Liver (tissue), 9 donors: Measurements from ENCODE around the gene EIF4E2. TPM values are rescaled to one million over a fixed set of nuclear protein-coding genes. Genes with fewer than 3 reads are reported as not detected.

Source experiments
- DNase-seq: peaks from one replicate; pipeline ENCODE4 v3.0.0-alpha.2; 2017; ENCODE audit warnings: low spot score
- H3K27ac ChIP-seq, 2 donors: one replicate each; pipeline ENCODE4 v1.7.0; 2013; ENCODE audit warnings: inconsistent platforms in 2 of 2, low read length in 2 of 2, control low read depth in 1 of 2, low read depth in 1 of 2, mild to moderate bottlenecking in 1 of 2
- H3K27me3 ChIP-seq, 4 donors: one replicate each; pipeline versions ENCODE4 v1.6.1 to v1.7.0; 2013; ENCODE audit warnings: low read length in 3 of 4, inconsistent platforms in 1 of 4, mild to moderate bottlenecking in 1 of 4, moderate library complexity in 1 of 4; ENCODE audit not compliant: control insufficient read depth in 4 of 4, insufficient read depth in 4 of 4
- H3K36me3 ChIP-seq, 4 donors: one replicate each; pipeline versions ENCODE4 v1.6.1 to v1.7.0; 2013; ENCODE audit warnings: low read length in 3 of 4, mild to moderate bottlenecking in 3 of 4, low read depth in 1 of 4, moderate library complexity in 1 of 4; ENCODE audit not compliant: control insufficient read depth in 4 of 4, insufficient read depth in 3 of 4
- H3K4me1 ChIP-seq, 4 donors: one replicate each; pipeline versions ENCODE4 v1.6.1 to v1.7.0; 2013; ENCODE audit warnings: low read length in 3 of 4, mild to moderate bottlenecking in 3 of 4, moderate library complexity in 1 of 4; ENCODE audit not compliant: control insufficient read depth in 4 of 4, insufficient read depth in 4 of 4
- H3K4me3 ChIP-seq, 3 donors: one replicate each; pipeline versions ENCODE4 v1.6.1 to v1.7.0; 2013; ENCODE audit warnings: low read length in 3 of 3, control low read depth in 1 of 3, low read depth in 1 of 3, mild to moderate bottlenecking in 1 of 3
- H3K9ac ChIP-seq, 2 donors: one replicate each; pipeline ENCODE4 v1.7.0; 2013; ENCODE audit warnings: low read length in 2 of 2, mild to moderate bottlenecking in 2 of 2, moderate library complexity in 2 of 2, control low read depth in 1 of 2, low read depth in 1 of 2
- H3K9me3 ChIP-seq, 4 donors: one replicate each; pipeline versions ENCODE4 v1.6.1 to v1.7.0; 2013; ENCODE audit warnings: low read length in 3 of 4; ENCODE audit not compliant: control insufficient read depth in 4 of 4
- EGR1 ChIP-seq, 2 donors: IDR thresholded peaks; 2 replicates each; pipeline ENCODE4 v1.6.1; 2016 to 2018; ENCODE audit warnings: antibody characterized with exemption in 2 of 2, low read depth in 2 of 2
- FOXA1 ChIP-seq: IDR thresholded peaks from 2 replicates; pipeline ENCODE4 v1.6.1; 2016; ENCODE audit warnings: antibody characterized with exemption
- FOXA2 ChIP-seq: IDR thresholded peaks from 2 replicates; pipeline ENCODE4 v1.6.1; 2016; ENCODE audit warnings: antibody characterized with exemption
- GABPA ChIP-seq, 2 donors: IDR thresholded peaks in 1 of 2; conservative IDR thresholded peaks in 1 of 2; 2 replicates each; pipeline ENCODE4 v1.6.1; 2016; ENCODE audit warnings: antibody characterized with exemption in 2 of 2, mild to moderate bottlenecking in 1 of 2, moderate library complexity in 1 of 2
- HNF4A ChIP-seq, 2 donors: conservative IDR thresholded peaks; 2 replicates each; pipeline ENCODE4 v1.6.1; 2016; ENCODE audit warnings: antibody characterized with exemption in 2 of 2, mild to moderate bottlenecking in 2 of 2
- HNF4G ChIP-seq: IDR thresholded peaks from 2 replicates; pipeline ENCODE4 v1.6.1; 2016; ENCODE audit warnings: antibody characterized with exemption
- JUND ChIP-seq, 2 donors: IDR thresholded peaks; 2 replicates each; pipeline ENCODE4 v1.6.1; 2016; ENCODE audit warnings: antibody characterized with exemption in 2 of 2
- NR2F2 ChIP-seq: IDR thresholded peaks from 2 replicates; pipeline ENCODE4 v1.6.1; 2016; ENCODE audit warnings: antibody characterized with exemption
- RAD21 ChIP-seq, 2 donors: IDR thresholded peaks; 2 replicates each; pipeline ENCODE4 v1.6.1; 2016; ENCODE audit warnings: antibody characterized with exemption in 2 of 2, mild to moderate bottlenecking in 2 of 2
- RXRA ChIP-seq, 2 donors: IDR thresholded peaks; 2 replicates each; pipeline ENCODE4 v1.6.1; 2017 to 2018; ENCODE audit warnings: antibody characterized with exemption in 2 of 2, mild to moderate bottlenecking in 1 of 2
- SP1 ChIP-seq: IDR thresholded peaks from 2 replicates; pipeline ENCODE4 v1.6.1; 2018; ENCODE audit warnings: antibody characterized with exemption, mild to moderate bottlenecking
- TAF1 ChIP-seq: conservative IDR thresholded peaks from 2 replicates; pipeline ENCODE4 v1.6.1; 2016; ENCODE audit warnings: antibody characterized with exemption, mild to moderate bottlenecking
- YY1 ChIP-seq: IDR thresholded peaks from 2 replicates; pipeline ENCODE4 v1.6.1; 2016; ENCODE audit warnings: antibody characterized with exemption, mild to moderate bottlenecking
- WGBS: extraction: QIAGEN DNeasy Blood & Tissue Kit; methylation state at CpG from one replicate; pipeline ENCODE4 v1.1.7; 2013; 5-methylcytosine and 5-hydroxymethylcytosine counted together
- polyA plus RNA-seq, 2 donors: library from polyadenylated mRNA; stranded (reverse) in 1 of 2; unstranded in 1 of 2; fragments of 200-250 nt in 1 of 2; fragments of >200 nt in 1 of 2; fragmentation: Nextera tagmentation in 1 of 2; extraction: Ambion mirVana in 1 of 2; gene quantifications; one replicate each; pipeline versions ENCODE4 v1.2.1 to v1.2.3, GENCODE V29; 2013 to 2015
- total RNA-seq, 2 donors: library from RNA; depleted of rRNA; stranded (reverse); fragments of >200 nt; gene quantifications; one replicate each; pipeline ENCODE4 v1.2.3, GENCODE V29; 2014
- TF ChIP-seq, protein P1 (sequence below): IDR thresholded peaks from 2 replicates; pipeline ENCODE4 v1.6.1; 2016; ENCODE audit warnings: antibody characterized with exemption, mild to moderate bottlenecking
- TF ChIP-seq, protein P2 (sequence below): IDR thresholded peaks from 2 replicates; pipeline ENCODE4 v1.6.1; 2016; ENCODE audit warnings: antibody characterized with exemption
- TF ChIP-seq, protein P3 (sequence below): fragments of 150-350 bp; IDR thresholded peaks from 2 replicates; pipeline ENCODE4 v1.5.1; 2017; ENCODE audit warnings: improper control_type of control experiment, low read depth, low read length; ENCODE audit not compliant: missing input control
- TF ChIP-seq, protein P4 (sequence below): IDR thresholded peaks from 2 replicates; pipeline ENCODE4 v1.6.1; 2016; ENCODE audit warnings: antibody characterized with exemption
- TF ChIP-seq, protein P5 (sequence below): IDR thresholded peaks from 2 replicates; pipeline ENCODE4 v1.6.1; 2016; ENCODE audit warnings: antibody characterized with exemption
- donor health status: healthy.
- donor health status: healthy.
- donor health status: healthy.
- donor health status: healthy.
- donor health status: healthy.

EIF4E2 gene, protein sequence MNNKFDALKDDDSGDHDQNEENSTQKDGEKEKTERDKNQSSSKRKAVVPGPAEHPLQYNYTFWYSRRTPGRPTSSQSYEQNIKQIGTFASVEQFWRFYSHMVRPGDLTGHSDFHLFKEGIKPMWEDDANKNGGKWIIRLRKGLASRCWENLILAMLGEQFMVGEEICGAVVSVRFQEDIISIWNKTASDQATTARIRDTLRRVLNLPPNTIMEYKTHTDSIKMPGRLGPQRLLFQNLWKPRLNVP
- 10 to 100 TPM; 30.0 to 46.9 TPM for total RNA-seq
- 10 to 100 TPM; 44.6 to 46.3 TPM for polyA plus RNA-seq

DNA sequence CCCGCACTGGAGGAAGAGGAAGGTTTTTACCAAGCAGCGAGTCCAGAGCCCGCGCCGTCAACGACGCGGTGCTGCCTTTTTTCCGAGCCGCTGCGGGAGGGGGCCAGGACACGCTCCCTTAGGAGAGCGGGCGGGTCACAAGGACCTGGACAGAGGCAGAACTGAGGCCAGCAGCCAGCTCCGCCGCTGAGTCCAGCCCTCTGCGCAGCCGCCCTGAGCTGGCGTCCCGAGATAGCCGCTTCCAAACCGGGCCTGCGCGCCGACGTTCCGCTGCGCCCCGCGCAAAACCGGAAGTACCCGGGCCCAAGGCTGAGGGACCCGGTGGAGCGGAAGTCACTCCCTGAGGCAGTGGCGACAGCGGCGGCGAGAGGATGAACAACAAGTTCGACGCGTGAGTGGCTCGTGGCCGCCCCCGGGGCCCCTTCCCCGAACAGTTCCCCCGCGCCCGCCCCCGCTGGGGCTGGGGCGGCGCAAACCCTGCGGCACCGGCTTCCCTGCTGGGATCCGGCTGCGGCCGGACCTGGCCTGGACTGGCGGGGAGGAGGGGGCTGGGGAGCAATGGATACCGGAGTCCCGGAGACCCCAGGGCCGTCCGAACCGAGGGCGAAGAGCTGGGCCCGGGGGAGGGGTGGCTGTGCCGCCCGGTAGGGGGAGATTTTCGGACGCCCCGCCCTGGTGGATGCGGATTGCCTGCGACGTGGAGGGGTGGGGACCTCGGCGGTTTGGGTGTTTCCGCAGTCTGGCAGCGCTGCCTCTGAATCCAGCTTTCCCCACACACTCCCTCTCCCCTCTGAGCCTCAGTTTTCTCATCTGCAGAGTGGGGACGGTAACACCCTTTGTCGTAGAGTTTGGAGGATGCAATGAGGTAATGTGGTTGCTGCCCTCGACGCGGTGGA lies at the start of gene EIF4E2, which contains the start of gene TIGD1:
Gene EIF4E2 (plus strand): TSS at position 336 of the 896 bp plus-strand sequence. CDS start 36 bp downstream, at position 372.
Gene TIGD1 (minus strand): TSS at position 204 of the 896 bp plus-strand sequence. CDS start 675 bp downstream, outside the sequence.
- H3K9ac ChIP-seq, result peak within 1 kb of the TSS; percentile 92 to 94
- H3K27me3 ChIP-seq, result no peaks in the 10 kb centered on the region
- peaks cover 2 to 26% (median 14%) of the 10 kb centered on the region in 4 donors for H3K4me1 ChIP-seq
- H3K4me3 ChIP-seq, result peak within 1 kb of the TSS; percentile 83 to 94 (median 87)
- peak within 1 kb of the TSS; percentile 95 to 99 for H3K27ac ChIP-seq
- peak; percentile 96 to 98 for TF ChIP-seq GABPA (IDR thresholded peaks at IDR 0.05 in 1 of 2, conservative IDR thresholded peaks at IDR 0.05 in 1 of 2)
- TF ChIP-seq NR2F2, result peak; percentile 14
- TF ChIP-seq, protein P1, sequence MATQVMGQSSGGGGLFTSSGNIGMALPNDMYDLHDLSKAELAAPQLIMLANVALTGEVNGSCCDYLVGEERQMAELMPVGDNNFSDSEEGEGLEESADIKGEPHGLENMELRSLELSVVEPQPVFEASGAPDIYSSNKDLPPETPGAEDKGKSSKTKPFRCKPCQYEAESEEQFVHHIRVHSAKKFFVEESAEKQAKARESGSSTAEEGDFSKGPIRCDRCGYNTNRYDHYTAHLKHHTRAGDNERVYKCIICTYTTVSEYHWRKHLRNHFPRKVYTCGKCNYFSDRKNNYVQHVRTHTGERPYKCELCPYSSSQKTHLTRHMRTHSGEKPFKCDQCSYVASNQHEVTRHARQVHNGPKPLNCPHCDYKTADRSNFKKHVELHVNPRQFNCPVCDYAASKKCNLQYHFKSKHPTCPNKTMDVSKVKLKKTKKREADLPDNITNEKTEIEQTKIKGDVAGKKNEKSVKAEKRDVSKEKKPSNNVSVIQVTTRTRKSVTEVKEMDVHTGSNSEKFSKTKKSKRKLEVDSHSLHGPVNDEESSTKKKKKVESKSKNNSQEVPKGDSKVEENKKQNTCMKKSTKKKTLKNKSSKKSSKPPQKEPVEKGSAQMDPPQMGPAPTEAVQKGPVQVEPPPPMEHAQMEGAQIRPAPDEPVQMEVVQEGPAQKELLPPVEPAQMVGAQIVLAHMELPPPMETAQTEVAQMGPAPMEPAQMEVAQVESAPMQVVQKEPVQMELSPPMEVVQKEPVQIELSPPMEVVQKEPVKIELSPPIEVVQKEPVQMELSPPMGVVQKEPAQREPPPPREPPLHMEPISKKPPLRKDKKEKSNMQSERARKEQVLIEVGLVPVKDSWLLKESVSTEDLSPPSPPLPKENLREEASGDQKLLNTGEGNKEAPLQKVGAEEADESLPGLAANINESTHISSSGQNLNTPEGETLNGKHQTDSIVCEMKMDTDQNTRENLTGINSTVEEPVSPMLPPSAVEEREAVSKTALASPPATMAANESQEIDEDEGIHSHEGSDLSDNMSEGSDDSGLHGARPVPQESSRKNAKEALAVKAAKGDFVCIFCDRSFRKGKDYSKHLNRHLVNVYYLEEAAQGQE, result peak; percentile 94
- TF ChIP-seq JUND (IDR thresholded peaks at IDR 0.05), result no peak
- peak; percentile 24 to 37 for TF ChIP-seq EGR1 (IDR thresholded peaks at IDR 0.05; ENCODE audit: low read depth in 2 of 2)
- TF ChIP-seq, protein P2, sequence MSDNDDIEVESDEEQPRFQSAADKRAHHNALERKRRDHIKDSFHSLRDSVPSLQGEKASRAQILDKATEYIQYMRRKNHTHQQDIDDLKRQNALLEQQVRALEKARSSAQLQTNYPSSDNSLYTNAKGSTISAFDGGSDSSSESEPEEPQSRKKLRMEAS, result peak; percentile 80
- TF ChIP-seq TAF1, result peak; percentile 82
- TF ChIP-seq, protein P3, sequence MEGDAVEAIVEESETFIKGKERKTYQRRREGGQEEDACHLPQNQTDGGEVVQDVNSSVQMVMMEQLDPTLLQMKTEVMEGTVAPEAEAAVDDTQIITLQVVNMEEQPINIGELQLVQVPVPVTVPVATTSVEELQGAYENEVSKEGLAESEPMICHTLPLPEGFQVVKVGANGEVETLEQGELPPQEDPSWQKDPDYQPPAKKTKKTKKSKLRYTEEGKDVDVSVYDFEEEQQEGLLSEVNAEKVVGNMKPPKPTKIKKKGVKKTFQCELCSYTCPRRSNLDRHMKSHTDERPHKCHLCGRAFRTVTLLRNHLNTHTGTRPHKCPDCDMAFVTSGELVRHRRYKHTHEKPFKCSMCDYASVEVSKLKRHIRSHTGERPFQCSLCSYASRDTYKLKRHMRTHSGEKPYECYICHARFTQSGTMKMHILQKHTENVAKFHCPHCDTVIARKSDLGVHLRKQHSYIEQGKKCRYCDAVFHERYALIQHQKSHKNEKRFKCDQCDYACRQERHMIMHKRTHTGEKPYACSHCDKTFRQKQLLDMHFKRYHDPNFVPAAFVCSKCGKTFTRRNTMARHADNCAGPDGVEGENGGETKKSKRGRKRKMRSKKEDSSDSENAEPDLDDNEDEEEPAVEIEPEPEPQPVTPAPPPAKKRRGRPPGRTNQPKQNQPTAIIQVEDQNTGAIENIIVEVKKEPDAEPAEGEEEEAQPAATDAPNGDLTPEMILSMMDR, result no peak
- no peak for TF ChIP-seq FOXA1
- peak; percentile 30 to 36 for TF ChIP-seq RXRA (IDR thresholded peaks at IDR 0.05)
- TF ChIP-seq YY1, result peak; percentile 94
- TF ChIP-seq, protein P4, sequence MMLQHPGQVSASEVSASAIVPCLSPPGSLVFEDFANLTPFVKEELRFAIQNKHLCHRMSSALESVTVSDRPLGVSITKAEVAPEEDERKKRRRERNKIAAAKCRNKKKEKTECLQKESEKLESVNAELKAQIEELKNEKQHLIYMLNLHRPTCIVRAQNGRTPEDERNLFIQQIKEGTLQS, result no peak
- peak in 1 of 2 donors; percentile 34 for TF ChIP-seq HNF4A (conservative IDR thresholded peaks at IDR 0.05)
- TF ChIP-seq RAD21 (IDR thresholded peaks at IDR 0.05), result peak in 1 of 2 donors; percentile 2
- TF ChIP-seq, protein P5, sequence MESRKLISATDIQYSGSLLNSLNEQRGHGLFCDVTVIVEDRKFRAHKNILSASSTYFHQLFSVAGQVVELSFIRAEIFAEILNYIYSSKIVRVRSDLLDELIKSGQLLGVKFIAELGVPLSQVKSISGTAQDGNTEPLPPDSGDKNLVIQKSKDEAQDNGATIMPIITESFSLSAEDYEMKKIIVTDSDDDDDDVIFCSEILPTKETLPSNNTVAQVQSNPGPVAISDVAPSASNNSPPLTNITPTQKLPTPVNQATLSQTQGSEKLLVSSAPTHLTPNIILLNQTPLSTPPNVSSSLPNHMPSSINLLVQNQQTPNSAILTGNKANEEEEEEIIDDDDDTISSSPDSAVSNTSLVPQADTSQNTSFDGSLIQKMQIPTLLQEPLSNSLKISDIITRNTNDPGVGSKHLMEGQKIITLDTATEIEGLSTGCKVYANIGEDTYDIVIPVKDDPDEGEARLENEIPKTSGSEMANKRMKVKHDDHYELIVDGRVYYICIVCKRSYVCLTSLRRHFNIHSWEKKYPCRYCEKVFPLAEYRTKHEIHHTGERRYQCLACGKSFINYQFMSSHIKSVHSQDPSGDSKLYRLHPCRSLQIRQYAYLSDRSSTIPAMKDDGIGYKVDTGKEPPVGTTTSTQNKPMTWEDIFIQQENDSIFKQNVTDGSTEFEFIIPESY, result peak; percentile 39
- no peak for TF ChIP-seq HNF4G
- TF ChIP-seq FOXA2, result no peak
- peak; percentile 50 for TF ChIP-seq SP1
- H3K9me3 ChIP-seq, result no peaks in the 10 kb centered on the region
- WGBS, result under 1% methylated on average over 81 of the region's 81 CpGs
- DNase-seq, result peak; percentile 91
- peaks cover 0 to 10% (median under 1%) of the 10 kb centered on the region in 4 donors for H3K36me3 ChIP-seq
